Activated naive CD4-positive, alpha-beta T cell treated with anti-CD3 and anti-CD28 coated beads, Interleukin-2, amount 50 U/mL, for 72 hours (primary cell): Measurements from ENCODE around the gene TCHHL1. TPM values are rescaled to one million over a fixed set of nuclear protein-coding genes. Genes with fewer than 3 reads are reported as not detected.
A peak's percentile ranks its signal among the peaks of the same experiment; 100 is the strongest.

Source experiments
- ATAC-seq, 2 donors: fragments of 150-1000 bp; cut with Tn5 transposase; 2 replicates each; pipeline ENCODE4 v1.10.0; 2021; ENCODE audit warnings: mild to moderate bottlenecking in 2 of 2, moderate library complexity in 2 of 2
- DNase-seq, 2 donors: peaks; one replicate each; pipeline ENCODE4 v3.0.0; 2021 to 2022; ENCODE audit warnings: low spot score in 2 of 2
- H3K27ac Mint-ChIP-seq, 2 donors: one replicate each; pipeline ENCODE4 v1.8.0; 2022; ENCODE audit warnings: mild to moderate bottlenecking in 2 of 2, mixed read lengths in 2 of 2
- H3K36me3 Mint-ChIP-seq, 2 donors: one replicate each; pipeline ENCODE4 v1.8.0; 2022; ENCODE audit warnings: mixed read lengths in 2 of 2
- H3K9me3 Mint-ChIP-seq, 2 donors: one replicate each; pipeline ENCODE4 v1.8.0; 2022; ENCODE audit warnings: mixed read lengths in 2 of 2
- total RNA-seq, 2 donors: library from RNA; stranded (reverse); gene quantifications; one replicate each; pipeline ENCODE4 v1.2.3, GENCODE V29; 2022

TCHHL1 gene
- total RNA-seq, 2 donors from 2014 or later: not detected

GRCh38 chr1:152050886-152051675 is 37.8 kb downstream of the TCHHL1 start:
- DNase-seq (no peak), ATAC-seq (no peak)
- peak overlapping the region in 1 of 2 donors; percentile 8 for H3K27ac Mint-ChIP-seq
- no peaks in the 10 kb centered on the region for H3K36me3 Mint-ChIP-seq
- H3K9me3 Mint-ChIP-seq: no peaks in the 10 kb centered on the region

- ATAC-seq: no peak
- DNase-seq: no peak
- Mint-ChIP-seq H3K9me3 (no peaks in the 10 kb centered on the region), H3K36me3 (no peaks in the 10 kb centered on the region), H3K27ac (no peak overlapping the region)
These were observed 39.4 kb downstream of the TCHHL1 start for GRCh38 chr1:152049291-152050083.

GRCh38 chr1:152048416-152049009 is 40.4 kb downstream of the TCHHL1 start:
- ATAC-seq: peak; percentile 17 to 40
- Mint-ChIP-seq H3K36me3 (no peaks in the 10 kb centered on the region), H3K9me3 (no peaks in the 10 kb centered on the region), H3K27ac (peak overlapping the region; percentile 97 to 98)
- DNase-seq: no peak

GRCh38 chr1:152047730-152048415 is 41.0 kb downstream of the TCHHL1 start:
- no peaks in the 10 kb centered on the region for H3K9me3 Mint-ChIP-seq
- DNase-seq (peak; percentile 83 to 93), ATAC-seq (peak; percentile 93 to 94)
- H3K36me3 Mint-ChIP-seq: no peaks in the 10 kb centered on the region
- H3K27ac Mint-ChIP-seq: peak overlapping the region; percentile 97 to 98

GRCh38 chr1:152047413-152047729 is 41.5 kb downstream of the TCHHL1 start:
- DNase-seq (peak in 1 of 2 donors; percentile 60), ATAC-seq (no peak)
- H3K36me3 Mint-ChIP-seq: no peaks in the 10 kb centered on the region
- peak overlapping the region; percentile 97 to 98 for H3K27ac Mint-ChIP-seq
- no peaks in the 10 kb centered on the region for H3K9me3 Mint-ChIP-seq

GRCh38 chr1:152044386-152044785 is 44.5 kb downstream of the TCHHL1 start:
- no peak for ATAC-seq
- H3K9me3 Mint-ChIP-seq: no peaks in the 10 kb centered on the region
- H3K27ac Mint-ChIP-seq: no peak overlapping the region
- DNase-seq: no peak
- no peaks in the 10 kb centered on the region for H3K36me3 Mint-ChIP-seq

- DNase-seq: no peak
- Mint-ChIP-seq H3K36me3 (no peaks in the 10 kb centered on the region), H3K9me3 (no peaks in the 10 kb centered on the region), H3K27ac (no peak overlapping the region)
- ATAC-seq: no peak
These were observed 45.0 kb downstream of the TCHHL1 start for GRCh38 chr1:152043870-152044269.

- Mint-ChIP-seq H3K36me3 (no peaks in the 10 kb centered on the region), H3K27ac (no peak overlapping the region), H3K9me3 (no peaks in the 10 kb centered on the region)
- DNase-seq (no peak), ATAC-seq (no peak)
These were observed 46.8 kb downstream of the TCHHL1 start for GRCh38 chr1:152042030-152042429.

GRCh38 chr1:152039886-152040285 is 49.0 kb downstream of the TCHHL1 start:
- peaks cover 16 to 17% of the 10 kb centered on the region in 2 donors for H3K36me3 Mint-ChIP-seq

GRCh38 chr1:152039461-152039860 is 49.4 kb downstream of the TCHHL1 start:
- ATAC-seq (no peak), DNase-seq (no peak)
- Mint-ChIP-seq H3K27ac (no peak overlapping the region), H3K9me3 (no peaks in the 10 kb centered on the region), H3K36me3 (peaks cover 16 to 17% of the 10 kb centered on the region in 2 donors)

More at GRCh38 chr1:152039886-152040285, 49.0 kb downstream of the TCHHL1 start:
- Mint-ChIP-seq H3K9me3 (no peaks in the 10 kb centered on the region), H3K27ac (no peak overlapping the region)
- ATAC-seq (no peak), DNase-seq (no peak)

- DNase-seq (no peak), ATAC-seq (no peak)
- H3K9me3 Mint-ChIP-seq: no peaks in the 10 kb centered on the region
- no peak overlapping the region for H3K27ac Mint-ChIP-seq
- peaks cover 20 to 22% of the 10 kb centered on the region in 2 donors for H3K36me3 Mint-ChIP-seq
These were observed 50.0 kb downstream of the TCHHL1 start for GRCh38 chr1:152038871-152039270.

GRCh38 chr1:152036267-152037216 is 52.3 kb downstream of the TCHHL1 start, which contains the start of gene S100A11:
TSS of gene S100A11 (minus strand) at chr1:152037004. CDS start at chr1:152036915, 89 bp downstream.
- Mint-ChIP-seq H3K9me3 (peaks cover 0 to 5% of the 10 kb centered on the region in 2 donors), H3K36me3 (peaks cover 36 to 46% of the 10 kb centered on the region in 2 donors), H3K27ac (peak within 1 kb of the TSS; percentile 96 to 99)
- ATAC-seq (peak; percentile 86 to 87), DNase-seq (peak; percentile 80 to 84)

GRCh38 chr1:152035539-152036266 is 53.2 kb downstream of the TCHHL1 start:
- DNase-seq (no peak), ATAC-seq (no peak)
- Mint-ChIP-seq H3K27ac (peak overlapping the region; percentile 96 to 97), H3K36me3 (peaks cover 36 to 51% of the 10 kb centered on the region in 2 donors), H3K9me3 (peaks cover 0 to 8% of the 10 kb centered on the region in 2 donors)

GRCh38 chr1:152034654-152035538 is 54.0 kb downstream of the TCHHL1 start:
- peak; percentile 69 to 74 for ATAC-seq
- Mint-ChIP-seq H3K27ac (peak overlapping the region; percentile 96 to 97), H3K36me3 (peaks cover 36 to 57% of the 10 kb centered on the region in 2 donors), H3K9me3 (peaks cover 0 to 10% of the 10 kb centered on the region in 2 donors)
- peak; percentile 72 to 76 for DNase-seq
